Tibial nerve (tissue), 4 donors: ENCODE measurements around the gene IFNGR1.

Experiments used
- EP300 ChIP-seq, 2 donors: sonication (generic); formaldehyde crosslinking; IDR thresholded peaks; one replicate each; pipeline ENCODE4 v1.6.1; 2017; ENCODE audit warnings: antibody characterized with exemption in 2 of 2, mild to moderate bottlenecking in 1 of 2
- POLR2A ChIP-seq, 2 donors: fragments of 450-650 bp; IDR thresholded peaks; one replicate each; pipeline ENCODE4 v1.6.1; 2017; ENCODE audit warnings: antibody characterized with exemption in 2 of 2, mild to moderate bottlenecking in 2 of 2, moderate library complexity in 2 of 2
- TF ChIP-seq, protein P1 (sequence below), 5 experiments: fragments of 200-600 bp in 3 of 5; fragments of 450-650 bp in 2 of 5; sonication (generic) in 3 of 5; IDR thresholded peaks; one replicate each; pipeline ENCODE4 v1.5.1; 2016 to 2019; ENCODE audit warnings: antibody characterized with exemption in 5 of 5, mild to moderate bottlenecking in 3 of 5, moderate library complexity in 2 of 5

DNA sequence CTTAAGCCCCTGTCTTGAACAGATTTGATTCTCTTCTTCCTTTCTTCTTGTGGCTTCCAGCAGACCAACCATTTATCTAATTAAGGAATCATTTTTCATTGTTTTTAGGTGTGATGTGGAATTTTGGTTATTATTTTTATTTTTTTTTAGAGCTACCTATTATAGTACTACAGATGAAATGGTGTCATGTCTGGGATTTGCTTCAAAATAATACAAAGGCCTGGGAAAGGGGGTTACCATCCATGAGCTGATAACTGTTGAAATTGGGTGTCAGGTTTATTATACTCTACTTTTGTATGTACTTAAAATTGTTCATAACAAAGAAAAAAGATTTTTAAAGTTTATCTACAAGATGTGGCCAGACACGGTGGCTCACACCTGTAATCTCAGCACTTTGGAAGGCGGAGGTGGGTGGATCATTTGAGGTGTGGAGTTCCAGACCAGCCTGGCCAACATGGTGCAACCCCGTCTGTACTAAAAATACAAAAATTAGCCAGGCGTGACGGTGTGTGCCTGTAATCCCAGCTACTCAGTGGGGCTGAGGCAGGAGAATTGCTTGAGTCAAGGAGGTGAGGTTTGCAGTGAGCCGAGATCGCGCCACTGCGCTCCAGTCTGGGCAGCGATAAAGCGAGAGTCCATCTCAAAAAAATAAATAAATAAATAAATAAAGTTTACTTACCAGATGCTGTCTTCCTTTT is 46.3 kb downstream of the IFNGR1 start:
- TF ChIP-seq EP300 (IDR thresholded peaks at IDR 0.05), result no peak
- TF ChIP-seq POLR2A (IDR thresholded peaks at IDR 0.05), result no peak
- TF ChIP-seq, protein P1, sequence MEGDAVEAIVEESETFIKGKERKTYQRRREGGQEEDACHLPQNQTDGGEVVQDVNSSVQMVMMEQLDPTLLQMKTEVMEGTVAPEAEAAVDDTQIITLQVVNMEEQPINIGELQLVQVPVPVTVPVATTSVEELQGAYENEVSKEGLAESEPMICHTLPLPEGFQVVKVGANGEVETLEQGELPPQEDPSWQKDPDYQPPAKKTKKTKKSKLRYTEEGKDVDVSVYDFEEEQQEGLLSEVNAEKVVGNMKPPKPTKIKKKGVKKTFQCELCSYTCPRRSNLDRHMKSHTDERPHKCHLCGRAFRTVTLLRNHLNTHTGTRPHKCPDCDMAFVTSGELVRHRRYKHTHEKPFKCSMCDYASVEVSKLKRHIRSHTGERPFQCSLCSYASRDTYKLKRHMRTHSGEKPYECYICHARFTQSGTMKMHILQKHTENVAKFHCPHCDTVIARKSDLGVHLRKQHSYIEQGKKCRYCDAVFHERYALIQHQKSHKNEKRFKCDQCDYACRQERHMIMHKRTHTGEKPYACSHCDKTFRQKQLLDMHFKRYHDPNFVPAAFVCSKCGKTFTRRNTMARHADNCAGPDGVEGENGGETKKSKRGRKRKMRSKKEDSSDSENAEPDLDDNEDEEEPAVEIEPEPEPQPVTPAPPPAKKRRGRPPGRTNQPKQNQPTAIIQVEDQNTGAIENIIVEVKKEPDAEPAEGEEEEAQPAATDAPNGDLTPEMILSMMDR (IDR thresholded peaks at IDR 0.05), result no peak
